ENCODE data around the gene FMNL2. TPM values are rescaled to one million over a fixed set of nuclear protein-coding genes. Genes with fewer than 3 reads are reported as not detected.
"Not testable (repeated sequence)": the region's sequence is repeated elsewhere in the genome, so short reads cannot be mapped to it uniquely, and the experiment has no call there.

FMNL2 gene
- total RNA-seq, 4 donors from 2014 or later: 6.7 to 17.2 (median 11.5) TPM

DNA sequence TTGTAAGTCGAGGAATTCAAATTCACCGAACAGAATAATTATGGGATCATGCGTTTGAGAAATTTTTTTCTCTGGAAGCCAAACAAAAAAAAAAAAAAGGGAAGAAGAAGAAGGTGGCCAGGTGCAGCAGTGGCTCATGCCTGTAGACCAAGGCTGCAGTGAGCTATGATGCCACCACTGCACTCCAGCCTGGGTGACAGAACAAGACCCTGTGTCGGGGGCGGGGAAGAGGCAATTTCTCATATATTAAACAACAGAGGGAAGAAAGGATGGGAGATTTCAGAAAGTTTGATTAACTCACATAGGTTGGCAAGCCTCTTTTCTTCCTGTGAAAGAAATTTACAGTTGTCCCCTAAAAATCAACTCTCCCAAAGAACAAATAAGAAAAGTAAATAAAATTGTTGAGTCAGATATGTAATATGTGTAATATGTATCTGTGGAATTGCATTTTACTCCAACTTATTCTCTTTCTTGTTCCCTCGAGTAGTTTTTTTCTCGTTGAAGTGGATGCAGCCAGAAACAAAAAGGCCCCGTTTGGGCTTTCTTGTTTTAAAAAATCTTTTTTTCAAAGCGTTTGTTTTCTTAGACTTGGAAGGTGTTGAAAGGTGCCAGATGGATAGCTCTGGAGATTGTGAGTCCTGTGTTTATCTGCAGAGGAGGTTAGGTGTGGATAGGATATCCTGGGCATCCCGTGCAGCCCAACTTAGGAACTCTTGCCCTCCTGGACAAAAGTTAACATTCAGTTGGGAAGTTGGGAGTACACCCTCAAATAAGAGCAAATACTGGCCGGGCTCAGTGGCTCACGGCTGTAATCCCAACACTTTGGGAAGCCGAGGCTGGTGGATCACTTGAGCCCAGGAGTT is 25.4 kb upstream of the FMNL2 start:
- Histone ChIP-seq H3K4me1 (no peaks in the 10 kb centered on the region), H3K9me3 (no peaks in the 10 kb centered on the region), H3K27ac (no peak overlapping the region), H3K4me3 (no peak overlapping the region), H3K27me3 (no peaks in the 10 kb centered on the region), H3K36me3 (no peaks in the 10 kb centered on the region)
- intact Hi-C loops (cut with DNase I; ENCODE audit: low total_unique reads) (no loop called here), in situ Hi-C loops (cut with MboI; ENCODE audit: low sequenced_read_pairs in 4 of 4) (no loop called here)
- ATAC-seq: no peak
- no peak for DNase-seq
- TF ChIP-seq, protein P1, sequence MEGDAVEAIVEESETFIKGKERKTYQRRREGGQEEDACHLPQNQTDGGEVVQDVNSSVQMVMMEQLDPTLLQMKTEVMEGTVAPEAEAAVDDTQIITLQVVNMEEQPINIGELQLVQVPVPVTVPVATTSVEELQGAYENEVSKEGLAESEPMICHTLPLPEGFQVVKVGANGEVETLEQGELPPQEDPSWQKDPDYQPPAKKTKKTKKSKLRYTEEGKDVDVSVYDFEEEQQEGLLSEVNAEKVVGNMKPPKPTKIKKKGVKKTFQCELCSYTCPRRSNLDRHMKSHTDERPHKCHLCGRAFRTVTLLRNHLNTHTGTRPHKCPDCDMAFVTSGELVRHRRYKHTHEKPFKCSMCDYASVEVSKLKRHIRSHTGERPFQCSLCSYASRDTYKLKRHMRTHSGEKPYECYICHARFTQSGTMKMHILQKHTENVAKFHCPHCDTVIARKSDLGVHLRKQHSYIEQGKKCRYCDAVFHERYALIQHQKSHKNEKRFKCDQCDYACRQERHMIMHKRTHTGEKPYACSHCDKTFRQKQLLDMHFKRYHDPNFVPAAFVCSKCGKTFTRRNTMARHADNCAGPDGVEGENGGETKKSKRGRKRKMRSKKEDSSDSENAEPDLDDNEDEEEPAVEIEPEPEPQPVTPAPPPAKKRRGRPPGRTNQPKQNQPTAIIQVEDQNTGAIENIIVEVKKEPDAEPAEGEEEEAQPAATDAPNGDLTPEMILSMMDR (IDR thresholded peaks at IDR 0.05 in 4 of 5, conservative IDR thresholded peaks at IDR 0.05 in 1 of 5): no peak
- TF ChIP-seq POLR2A (IDR thresholded peaks at IDR 0.05): no peak

GRCh38 chr2:152319822-152320570 is 15.0 kb upstream of the FMNL2 start:
- no peaks in the 10 kb centered on the region for H3K9me3 ChIP-seq
- H3K36me3 ChIP-seq: no peaks in the 10 kb centered on the region
- in situ Hi-C loops (cut with MboI; ENCODE audit: low sequenced_read_pairs in 4 of 4): loop anchor here in 1 of 4 donors (10.0 kb wide), 1 partner anchor 125 kb away; no protein-coding TSS in a partner anchor
- intact Hi-C loops (cut with DNase I; ENCODE audit: low total_unique reads): no loop called here
- ATAC-seq: no peak
- TF ChIP-seq, protein P1 (IDR thresholded peaks at IDR 0.05 in 4 of 5, conservative IDR thresholded peaks at IDR 0.05 in 1 of 5): no peak
- TF ChIP-seq POLR2A (IDR thresholded peaks at IDR 0.05): no peak
- H3K27ac ChIP-seq: no peak overlapping the region
- DNase-seq: no peak
- no peaks in the 10 kb centered on the region for H3K27me3 ChIP-seq
- H3K4me3 ChIP-seq: no peak overlapping the region
- no peaks in the 10 kb centered on the region for H3K4me1 ChIP-seq

GRCh38 chr2:152320814-152321213 is 14.2 kb upstream of the FMNL2 start:
- no peaks in the 10 kb centered on the region for H3K36me3 ChIP-seq
- no peak overlapping the region for H3K4me3 ChIP-seq
- H3K27me3 ChIP-seq: no peaks in the 10 kb centered on the region
- no peak overlapping the region for H3K27ac ChIP-seq
- no peaks in the 10 kb centered on the region for H3K9me3 ChIP-seq
- TF ChIP-seq POLR2A (IDR thresholded peaks at IDR 0.05): no peak
- TF ChIP-seq, protein P1 (IDR thresholded peaks at IDR 0.05 in 4 of 5, conservative IDR thresholded peaks at IDR 0.05 in 1 of 5): no peak
- ATAC-seq (no peak), DNase-seq (no peak)
- H3K4me1 ChIP-seq: no peaks in the 10 kb centered on the region
- in situ Hi-C loops (cut with MboI; ENCODE audit: low sequenced_read_pairs in 4 of 4) (loop anchor here in 1 of 4 donors (10.0 kb wide), 1 partner anchor 126 kb away; no protein-coding TSS in a partner anchor), intact Hi-C loops (cut with DNase I; ENCODE audit: low total_unique reads) (no loop called here)

DNA sequence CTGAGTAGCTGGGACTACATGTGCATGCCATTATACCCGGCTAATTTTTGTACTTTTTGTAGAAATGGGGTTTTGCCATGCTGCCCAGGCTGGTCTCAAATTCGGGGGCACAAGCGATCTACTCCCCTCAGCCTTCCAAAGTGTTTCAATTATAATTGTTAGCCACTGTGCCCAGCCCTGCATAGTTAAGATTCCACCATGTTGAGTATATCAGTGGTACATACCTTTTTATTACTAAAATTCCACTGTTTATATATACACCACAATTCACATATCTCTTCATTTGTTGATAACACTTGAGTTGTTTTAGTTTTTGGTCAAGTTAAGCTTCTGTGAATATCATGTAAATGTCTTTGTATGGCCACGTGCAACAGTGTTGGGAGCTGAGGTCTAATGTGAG is 12.8 kb upstream of the FMNL2 start:
- Histone ChIP-seq H3K27me3 (no peaks in the 10 kb centered on the region), H3K4me1 (no peaks in the 10 kb centered on the region), H3K9me3 (no peaks in the 10 kb centered on the region), H3K36me3 (no peaks in the 10 kb centered on the region), H3K27ac (no peak overlapping the region), H3K4me3 (no peak overlapping the region)
- DNase-seq: no peak
- in situ Hi-C loops (cut with MboI; ENCODE audit: low sequenced_read_pairs in 4 of 4): loop anchor here in 1 of 4 donors (10.0 kb wide), 1 partner anchor 127 kb away; no protein-coding TSS in a partner anchor
- no peak for ATAC-seq
- TF ChIP-seq, protein P1 (IDR thresholded peaks at IDR 0.05 in 4 of 5, conservative IDR thresholded peaks at IDR 0.05 in 1 of 5): no peak
- no peak for TF ChIP-seq POLR2A (IDR thresholded peaks at IDR 0.05)
- intact Hi-C loops (cut with DNase I; ENCODE audit: low total_unique reads): no loop called here

DNA sequence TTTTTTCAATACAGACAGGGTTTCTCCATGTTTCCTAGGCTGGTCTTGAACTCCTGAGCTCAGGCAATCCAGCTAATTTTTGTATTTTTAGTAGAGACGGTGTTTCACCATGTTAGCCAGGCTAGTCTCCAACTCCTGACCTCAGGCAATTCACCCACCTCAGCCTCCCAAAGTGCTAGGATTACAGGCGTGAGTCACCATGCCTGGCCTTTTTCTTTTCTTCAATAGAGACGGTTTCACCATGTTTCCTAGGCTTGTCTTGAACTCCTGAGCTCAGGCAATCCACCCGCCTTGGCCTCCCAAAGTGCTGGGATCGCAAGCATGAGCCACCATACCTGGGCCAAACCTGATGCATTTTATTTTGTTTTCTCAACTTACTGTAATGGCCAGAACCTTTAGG is 9.8 kb upstream of the FMNL2 start:
- in situ Hi-C loops (cut with MboI; ENCODE audit: low sequenced_read_pairs in 4 of 4): loop anchor here in 2 of 4 donors (10.0 to 25.0 kb wide), 2 partner anchors 130 to 237 kb away; no protein-coding TSS in a partner anchor

More for the DNA sequence above, 9.8 kb upstream of the FMNL2 start:
- H3K4me1 ChIP-seq; H3K36me3 ChIP-seq; H3K27ac ChIP-seq; intact Hi-C loops (cut with DNase I; ENCODE audit: low total_unique reads); H3K27me3 ChIP-seq; ATAC-seq; H3K4me3 ChIP-seq; H3K9me3 ChIP-seq; DNase-seq: not testable (repeated sequence)

Measured in gastrocnemius medialis (tissue), 4 donors.